C4-2B (cell line): ENCODE data around the gene SLC34A1.

Experiments used
- CTCF ChIP-seq: fragments of 450-650 bp; conservative IDR thresholded peaks from 2 replicates; pipeline ENCODE4 v1.5.1; 2017; ENCODE audit warnings: mild to moderate bottlenecking
- ZFX ChIP-seq: fragments of 450-650 bp; IDR thresholded peaks from 2 replicates; pipeline ENCODE4 v1.6.1; 2017

- TF ChIP-seq CTCF, result no peak
- no peak for TF ChIP-seq ZFX
These were observed 26.5 kb upstream of the SLC34A1 start, which contains the start of gene RGS14 for GRCh38 chr5:177357459-177358351.
